ENCODE measurements around the gene KCNH2.

GRCh38 chr7:150953061-150953997, 24.8 kb downstream of the KCNH2 start:
- TF ChIP-seq CTCF (conservative IDR thresholded peaks at IDR 0.05; ENCODE audit: low read depth in 2 of 2) (no peak), EZH2 (IDR thresholded peaks at IDR 0.05; ENCODE audit: low read depth, unreplicated experiment) (no peak), CREB1 (CRISPR knock-in tag; IDR thresholded peaks at IDR 0.05; ENCODE audit: low read depth) (no peak), POLR2AphosphoS5 (IDR thresholded peaks at IDR 0.05; ENCODE audit: low read depth) (no peak)
- TF ChIP-seq, protein P1, sequence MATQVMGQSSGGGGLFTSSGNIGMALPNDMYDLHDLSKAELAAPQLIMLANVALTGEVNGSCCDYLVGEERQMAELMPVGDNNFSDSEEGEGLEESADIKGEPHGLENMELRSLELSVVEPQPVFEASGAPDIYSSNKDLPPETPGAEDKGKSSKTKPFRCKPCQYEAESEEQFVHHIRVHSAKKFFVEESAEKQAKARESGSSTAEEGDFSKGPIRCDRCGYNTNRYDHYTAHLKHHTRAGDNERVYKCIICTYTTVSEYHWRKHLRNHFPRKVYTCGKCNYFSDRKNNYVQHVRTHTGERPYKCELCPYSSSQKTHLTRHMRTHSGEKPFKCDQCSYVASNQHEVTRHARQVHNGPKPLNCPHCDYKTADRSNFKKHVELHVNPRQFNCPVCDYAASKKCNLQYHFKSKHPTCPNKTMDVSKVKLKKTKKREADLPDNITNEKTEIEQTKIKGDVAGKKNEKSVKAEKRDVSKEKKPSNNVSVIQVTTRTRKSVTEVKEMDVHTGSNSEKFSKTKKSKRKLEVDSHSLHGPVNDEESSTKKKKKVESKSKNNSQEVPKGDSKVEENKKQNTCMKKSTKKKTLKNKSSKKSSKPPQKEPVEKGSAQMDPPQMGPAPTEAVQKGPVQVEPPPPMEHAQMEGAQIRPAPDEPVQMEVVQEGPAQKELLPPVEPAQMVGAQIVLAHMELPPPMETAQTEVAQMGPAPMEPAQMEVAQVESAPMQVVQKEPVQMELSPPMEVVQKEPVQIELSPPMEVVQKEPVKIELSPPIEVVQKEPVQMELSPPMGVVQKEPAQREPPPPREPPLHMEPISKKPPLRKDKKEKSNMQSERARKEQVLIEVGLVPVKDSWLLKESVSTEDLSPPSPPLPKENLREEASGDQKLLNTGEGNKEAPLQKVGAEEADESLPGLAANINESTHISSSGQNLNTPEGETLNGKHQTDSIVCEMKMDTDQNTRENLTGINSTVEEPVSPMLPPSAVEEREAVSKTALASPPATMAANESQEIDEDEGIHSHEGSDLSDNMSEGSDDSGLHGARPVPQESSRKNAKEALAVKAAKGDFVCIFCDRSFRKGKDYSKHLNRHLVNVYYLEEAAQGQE (IDR thresholded peaks at IDR 0.05; ENCODE audit: unreplicated experiment), result no peak

Data from GM23338 (cell line).